HG03280 (cell line): ENCODE data around the gene C3orf18.

Source experiments
- ATAC-seq: cut with Tn5 transposase; IDR thresholded peaks from one replicate; pipeline ENCODE4 v1.9.1; 2021; ENCODE audit warnings: mild to moderate bottlenecking, moderate library complexity; ENCODE audit not compliant: unreplicated experiment

The C3orf18 gene

DNA sequence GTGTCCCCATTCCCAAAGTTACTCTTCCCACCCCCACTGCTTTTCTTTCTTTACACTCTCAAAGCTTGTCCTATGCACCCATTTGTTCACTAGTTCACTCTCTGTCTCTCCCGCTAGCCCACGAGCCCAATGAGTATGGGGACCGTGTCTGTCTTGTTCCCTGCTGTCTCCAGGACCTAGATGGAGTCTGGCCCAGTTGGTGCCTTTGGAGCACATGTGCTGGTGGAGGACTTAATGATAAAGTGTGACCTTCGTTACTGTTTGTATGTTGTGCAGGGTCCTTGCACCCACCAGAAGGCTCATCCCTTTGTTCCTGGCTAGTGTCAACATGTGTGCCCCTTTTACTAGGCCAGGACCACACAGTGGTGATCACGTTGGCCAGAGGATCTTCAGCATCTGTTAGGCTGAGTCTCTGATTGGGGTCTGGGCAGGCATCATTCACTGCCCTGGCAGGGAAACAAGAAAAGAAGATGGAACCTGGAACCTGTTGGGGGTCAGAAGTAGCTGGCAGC, 36.6 kb upstream of the C3orf18 start:
- no peak for ATAC-seq

DNA sequence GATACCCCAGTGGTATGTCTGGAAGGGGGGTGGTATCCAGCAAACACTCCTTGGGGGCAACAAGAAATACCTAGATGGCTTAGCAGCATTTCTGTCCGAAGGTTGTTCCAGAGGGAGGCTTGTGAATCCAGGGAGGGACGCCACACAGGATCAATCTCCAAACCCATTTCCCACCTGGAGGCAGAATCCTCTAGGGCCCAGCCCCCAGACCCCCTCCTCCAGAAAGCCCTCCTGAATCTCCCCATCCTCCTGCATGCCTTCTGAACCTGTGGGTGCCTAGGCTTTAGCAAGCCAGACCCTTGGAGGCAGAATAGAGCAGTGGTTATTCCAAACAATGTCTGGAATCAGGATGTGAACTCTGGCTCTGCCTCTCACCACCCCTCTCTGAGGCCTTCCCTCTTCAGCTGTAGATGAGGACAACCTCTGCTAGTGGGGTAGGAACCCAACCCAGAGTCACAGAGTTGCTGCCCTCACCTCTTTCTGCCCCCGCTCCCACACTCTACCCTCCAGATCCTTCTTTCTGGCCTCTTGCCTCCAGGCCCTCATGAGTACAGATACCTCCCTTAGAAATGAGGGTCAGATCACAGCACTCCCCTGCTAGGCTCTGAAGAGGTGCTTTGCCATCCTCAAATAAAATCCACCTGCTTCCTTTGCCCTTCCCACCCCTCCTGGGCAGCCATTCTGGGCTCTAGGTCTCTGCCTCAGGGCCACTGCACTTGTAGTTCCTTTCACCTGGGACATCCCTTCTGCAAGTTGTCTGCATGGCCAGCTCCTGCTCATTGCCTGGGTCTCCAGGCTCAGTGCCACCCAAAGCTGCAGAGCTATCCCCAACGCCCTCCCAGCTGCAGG, 35.9 kb upstream of the C3orf18 start:
- no peak for ATAC-seq

DNA sequence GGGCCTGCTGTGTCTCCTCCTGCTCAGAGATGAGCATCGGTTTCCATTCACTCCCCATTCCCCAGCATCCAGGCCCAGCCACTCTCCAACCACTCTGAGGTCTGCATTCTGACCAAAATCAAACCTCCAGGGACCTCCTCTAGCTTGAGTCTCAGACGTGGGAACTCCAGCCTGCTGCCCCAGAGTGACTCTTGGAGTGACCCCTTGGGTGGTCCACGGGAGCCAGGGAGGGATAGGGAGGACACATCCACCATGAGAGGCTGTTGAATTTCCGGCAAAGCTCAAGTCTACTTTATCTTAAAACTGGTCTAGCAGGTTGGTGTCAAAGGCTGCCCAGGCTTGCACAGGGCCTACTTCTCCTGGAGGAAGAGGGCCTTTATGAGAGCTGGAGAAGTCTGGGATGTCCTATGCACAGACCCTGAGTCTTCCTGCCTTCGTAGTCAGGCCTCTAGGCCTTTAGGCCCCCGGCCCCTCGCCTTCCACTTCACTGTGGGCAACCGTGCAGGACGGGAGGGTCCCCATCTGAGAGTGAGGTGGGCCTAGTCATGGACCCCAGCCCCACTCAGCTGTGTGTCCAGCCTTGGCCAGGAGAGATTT, 35.1 kb upstream of the C3orf18 start:
- ATAC-seq = no peak

DNA sequence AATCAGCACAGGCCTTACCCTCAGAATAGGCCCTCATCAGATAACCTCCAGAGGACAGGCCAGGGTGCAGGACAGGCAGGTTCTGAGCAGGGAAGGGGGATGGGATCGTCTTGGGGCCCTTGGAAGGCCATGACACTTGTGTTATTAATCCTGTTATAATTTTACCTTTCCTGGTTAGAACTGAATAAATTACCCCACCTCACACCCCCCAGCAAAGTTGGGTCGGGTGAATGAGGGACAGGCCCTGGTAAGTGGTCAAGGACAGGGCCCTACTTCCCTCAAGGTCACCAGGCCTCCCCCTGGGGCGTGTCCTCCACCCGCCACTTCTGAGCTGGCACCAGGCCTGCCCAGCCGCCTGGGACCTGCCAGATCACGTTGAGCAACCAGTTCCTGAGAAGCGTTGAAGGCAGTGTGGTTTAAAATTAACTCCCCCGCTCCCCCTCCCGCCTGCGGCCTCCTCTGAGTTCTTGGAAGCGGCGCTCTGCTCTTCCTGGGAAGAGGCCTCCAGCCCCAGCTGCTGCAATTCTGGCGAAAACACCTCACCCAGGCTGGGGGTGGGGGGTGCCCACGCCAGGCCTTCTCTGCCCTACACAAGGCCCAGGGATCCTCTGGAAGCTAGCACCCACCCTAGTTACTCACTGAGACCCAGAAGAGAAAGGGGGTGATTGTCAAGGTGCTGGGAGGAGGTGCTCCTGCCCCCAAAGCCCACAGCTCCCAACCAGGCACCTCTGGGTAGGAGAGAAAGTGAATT, 33.5 kb upstream of the C3orf18 start:
- no peak for ATAC-seq

DNA sequence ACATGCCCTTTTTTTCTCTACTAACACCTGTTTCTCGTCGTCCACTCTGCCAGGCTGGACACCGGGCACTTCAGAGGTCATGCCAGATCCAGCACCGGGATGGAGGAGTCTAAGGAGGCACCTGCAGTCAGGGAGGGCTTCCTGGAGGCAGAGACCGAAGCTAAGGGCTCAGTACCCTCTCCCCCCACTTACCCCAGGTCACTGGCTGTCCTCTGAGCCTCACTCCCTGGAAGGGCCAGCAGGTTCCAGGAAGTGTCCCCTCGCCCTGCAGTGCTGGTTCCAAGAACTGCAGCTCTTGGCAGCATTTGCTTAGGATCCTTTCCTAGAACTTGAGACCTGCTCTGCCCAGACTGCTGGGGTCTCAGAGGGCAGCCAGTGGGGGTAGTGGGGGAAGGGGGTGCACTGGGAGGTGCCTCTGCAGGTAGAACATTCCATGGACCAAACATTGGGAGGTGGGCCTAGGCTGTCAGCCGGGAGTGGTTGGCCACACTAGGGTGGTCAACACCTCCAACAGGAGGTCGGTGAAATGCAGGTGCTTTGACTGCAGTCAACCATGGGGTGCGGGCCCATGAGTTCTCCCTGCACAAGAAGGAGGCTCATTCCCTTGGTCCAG, 32.7 kb upstream of the C3orf18 start:
- ATAC-seq = no peak

DNA sequence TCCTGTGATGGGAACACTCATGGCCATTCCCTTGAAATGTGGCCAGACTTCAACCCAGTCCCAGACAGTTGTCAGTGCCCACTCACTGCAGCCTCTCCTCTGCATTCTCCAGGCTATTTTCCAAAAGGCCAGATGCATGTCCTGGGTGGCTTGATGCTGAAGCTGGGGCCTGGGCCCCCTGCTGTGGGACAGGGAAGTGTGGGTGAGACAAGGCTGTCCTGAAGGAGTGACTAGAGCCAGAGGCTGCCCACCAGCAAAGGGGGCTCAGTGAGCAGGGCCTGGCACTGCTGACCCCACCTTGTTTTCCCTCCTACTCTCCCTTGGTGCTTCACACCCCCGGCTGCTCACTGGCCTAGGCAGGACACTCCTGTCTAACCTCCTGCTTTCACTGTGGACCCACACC, 32.2 kb upstream of the C3orf18 start:
- no peak for ATAC-seq

DNA sequence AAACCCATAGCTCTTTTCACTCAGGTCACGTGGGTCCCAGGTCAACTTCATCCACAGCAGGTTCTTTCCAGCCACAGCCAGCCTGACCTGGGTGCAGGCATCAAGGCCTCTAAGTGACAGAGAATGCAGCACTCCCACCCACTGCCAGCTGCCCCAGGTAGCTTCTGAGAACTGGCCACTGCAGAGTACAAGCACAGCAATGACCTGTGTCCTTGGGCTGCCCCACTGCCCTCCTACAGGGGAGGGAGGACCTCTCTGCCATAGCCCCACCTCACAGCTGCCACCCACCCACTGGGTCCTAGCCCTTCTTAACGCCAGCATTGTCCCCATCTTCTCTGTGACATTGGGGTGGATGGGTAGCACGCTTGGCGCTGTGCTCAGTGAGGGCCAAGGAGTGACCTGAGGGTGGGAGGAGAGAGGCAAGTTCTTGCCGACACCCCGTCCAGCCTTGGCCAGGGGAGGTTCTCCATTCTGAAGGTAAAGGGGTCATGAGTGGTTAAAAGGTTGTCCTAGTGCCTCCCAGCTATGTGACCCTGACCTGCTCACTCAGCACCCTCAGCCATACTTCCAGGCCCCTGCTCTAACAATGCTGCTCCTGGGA, 31.7 kb upstream of the C3orf18 start:
- ATAC-seq = no peak

DNA sequence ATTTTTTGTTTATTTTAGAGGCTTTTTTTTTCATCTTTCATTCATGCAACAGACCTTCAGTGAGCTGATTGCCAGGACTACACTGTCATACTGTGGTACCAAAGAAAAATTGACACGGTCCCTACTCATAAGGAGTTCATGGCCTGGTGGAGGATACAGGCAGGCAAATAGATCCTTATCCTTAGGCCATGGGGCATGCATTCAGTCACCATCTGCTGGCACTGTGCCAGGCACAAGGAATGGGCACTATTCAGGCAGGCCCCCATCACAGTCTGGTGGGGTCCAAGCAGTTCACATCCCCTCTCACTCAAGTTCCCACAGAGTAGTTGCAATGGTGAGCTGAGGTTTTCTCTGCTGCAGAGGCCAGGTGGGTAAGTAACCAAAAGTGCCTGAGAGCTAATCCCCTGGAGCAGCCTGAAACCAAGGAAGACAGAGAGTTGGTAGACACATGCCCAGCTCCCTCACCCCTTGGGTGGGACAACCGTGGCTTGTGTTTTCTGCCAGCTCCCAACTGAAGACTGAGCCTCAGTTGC, 26.8 kb upstream of the C3orf18 start:
- no peak for ATAC-seq

DNA sequence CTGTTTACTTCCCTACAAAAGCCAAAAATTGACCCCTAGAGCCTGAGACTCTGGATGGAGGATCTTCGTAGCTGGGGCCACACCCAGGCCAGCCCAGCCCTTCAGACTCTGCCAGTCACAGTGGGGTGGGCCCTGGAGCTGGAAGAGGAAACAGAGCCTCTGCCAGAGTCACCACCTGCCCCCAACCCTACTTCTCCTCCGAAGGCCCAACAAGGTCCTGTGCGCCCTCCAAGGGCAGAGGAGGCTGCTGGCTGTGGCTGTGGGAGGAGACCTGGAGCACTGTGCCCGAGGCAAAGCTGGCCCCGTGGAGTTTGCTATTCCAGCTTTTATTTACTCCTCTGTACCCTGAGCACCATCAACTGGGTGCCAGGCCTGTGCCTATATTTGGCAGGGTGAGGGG, 25.0 kb upstream of the C3orf18 start:
- ATAC-seq = no peak

DNA sequence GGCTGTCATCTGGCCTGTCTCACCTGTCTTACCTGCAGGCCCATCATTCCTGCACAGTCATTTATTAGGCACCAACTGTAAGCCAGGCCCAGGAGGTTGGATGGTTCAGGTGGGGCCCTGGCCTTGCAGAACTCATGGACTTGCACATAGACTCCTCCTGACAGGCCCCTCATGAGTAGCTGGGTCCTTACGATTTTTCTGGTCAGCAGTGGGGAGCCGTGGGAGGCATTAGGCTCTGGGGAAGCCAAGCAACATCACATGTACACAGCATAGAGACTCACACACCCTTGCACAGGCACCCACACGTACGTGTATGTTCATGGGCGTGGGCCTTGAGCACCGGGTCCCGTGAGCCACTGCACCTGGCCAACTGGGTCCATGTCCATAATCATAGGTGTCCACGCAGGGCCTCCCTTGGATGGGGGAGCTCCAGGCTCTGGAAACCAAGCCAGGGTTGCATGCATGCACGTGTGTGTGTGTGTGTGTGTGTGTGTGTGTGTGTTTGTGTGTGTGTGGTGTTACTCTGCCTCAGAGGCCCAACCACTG, 23.7 kb upstream of the C3orf18 start:
- ATAC-seq = peak; percentile 1

DNA sequence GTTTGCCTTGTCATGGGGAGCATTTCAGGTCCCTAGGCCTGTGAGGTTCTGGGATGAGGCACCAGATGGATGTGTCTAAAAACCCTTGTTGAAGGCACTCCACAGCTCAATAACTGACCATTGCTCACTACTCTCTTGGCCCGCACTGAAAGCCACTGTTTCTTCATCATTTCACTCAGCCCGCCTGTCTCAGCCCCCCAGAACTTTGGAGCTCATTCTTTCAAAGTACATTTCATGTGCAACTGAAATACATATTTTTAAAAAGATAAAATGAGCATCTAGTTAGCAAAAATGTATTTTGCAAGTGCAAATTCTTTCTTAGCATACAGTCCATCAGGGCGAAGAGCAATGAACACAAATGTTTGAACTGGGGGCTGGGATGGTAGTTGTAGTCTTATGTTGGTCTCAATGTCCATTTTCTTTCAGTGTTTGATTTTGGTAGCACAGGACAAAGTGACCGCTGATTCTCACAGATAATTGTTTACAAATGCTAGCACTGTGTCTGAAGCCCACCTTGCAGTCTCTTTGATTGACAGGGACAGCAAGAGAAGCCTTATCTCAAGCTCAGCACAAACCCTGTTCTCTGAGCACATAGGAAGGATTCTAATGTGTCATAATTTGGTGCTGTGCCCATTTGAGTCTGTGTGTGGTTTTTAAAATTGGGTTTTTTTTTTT, 21.3 kb upstream of the C3orf18 start:
- ATAC-seq = no peak

DNA sequence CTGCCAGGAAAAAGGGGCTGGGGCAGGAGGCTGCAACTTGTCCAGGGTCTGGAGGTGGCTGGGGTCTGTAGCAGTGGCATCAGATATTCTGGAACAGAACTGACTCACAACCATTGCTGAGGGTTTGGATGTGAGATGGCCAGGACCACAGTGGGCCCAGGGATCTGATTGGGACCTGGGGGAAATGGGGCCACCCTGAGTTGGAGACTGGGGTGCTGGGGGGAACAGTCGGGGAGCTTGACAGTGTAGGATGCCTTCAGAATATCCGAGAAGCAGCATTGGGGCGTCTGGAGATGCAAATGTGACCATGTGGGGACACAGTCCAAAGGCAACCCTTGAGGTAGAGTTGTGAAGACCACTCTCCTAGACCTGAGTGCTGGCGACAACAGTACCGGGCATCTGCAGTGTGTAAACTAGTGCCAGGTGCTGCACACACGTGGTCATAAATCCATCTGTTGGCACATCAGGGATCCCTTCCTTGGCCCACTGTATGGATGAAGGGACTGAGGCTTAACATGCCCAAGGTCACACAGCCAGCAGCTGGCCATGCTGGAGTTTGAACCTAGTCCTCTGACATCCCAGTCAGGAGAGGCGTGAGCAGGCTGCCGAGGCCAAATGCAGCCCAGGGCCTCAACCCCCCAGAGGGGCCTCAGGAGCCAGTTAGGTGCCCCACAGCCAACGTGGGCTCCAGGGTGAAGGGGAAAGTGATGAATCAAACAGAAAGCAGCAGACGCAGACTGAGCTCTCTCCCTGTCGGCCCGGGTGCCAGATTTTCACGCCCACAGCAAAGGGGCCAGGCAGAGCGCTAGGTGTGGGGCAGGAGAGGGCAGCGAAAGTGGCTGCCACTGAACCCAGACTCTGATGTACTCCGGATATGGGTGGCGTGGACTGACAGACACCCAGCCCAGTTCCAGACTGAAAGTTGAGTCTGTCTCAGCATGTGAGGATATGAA, 20.5 kb upstream of the C3orf18 start:
- no peak for ATAC-seq

DNA sequence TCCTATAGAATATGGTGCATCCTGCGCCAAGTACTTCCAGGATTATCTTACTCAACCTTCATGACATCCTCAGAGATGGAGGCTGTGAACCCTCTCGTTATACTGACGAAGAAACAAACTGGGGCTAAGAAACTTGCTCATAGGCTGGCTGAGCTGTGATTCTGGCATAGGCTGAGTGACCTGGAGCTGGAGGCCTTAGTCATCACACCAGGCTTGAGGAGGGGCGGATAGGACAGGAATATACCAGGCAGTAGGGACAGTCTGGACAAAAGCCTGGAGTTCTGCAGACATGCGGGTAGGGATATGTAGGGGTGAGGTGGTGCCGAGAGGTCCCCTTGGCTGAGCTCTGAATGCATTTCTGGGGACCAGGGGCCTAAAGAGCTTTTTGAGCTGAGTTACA, 19.8 kb upstream of the C3orf18 start:
- ATAC-seq = no peak

DNA sequence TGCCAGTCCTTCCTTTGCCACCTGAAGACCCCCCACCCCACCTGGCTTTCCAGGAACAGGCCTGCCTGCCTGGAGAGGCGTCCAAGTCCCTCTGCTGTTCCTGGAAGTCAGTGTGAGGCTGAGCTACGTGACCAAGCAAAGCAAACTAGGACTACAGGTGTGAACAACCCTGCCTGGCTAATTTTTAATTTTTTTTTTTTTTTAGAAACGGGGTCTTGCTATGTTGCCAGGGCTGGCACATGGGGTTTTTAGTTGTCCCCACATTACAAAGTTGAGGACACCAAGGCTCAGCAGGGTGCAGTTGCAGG, 19.2 kb upstream of the C3orf18 start:
- ATAC-seq = no peak

DNA sequence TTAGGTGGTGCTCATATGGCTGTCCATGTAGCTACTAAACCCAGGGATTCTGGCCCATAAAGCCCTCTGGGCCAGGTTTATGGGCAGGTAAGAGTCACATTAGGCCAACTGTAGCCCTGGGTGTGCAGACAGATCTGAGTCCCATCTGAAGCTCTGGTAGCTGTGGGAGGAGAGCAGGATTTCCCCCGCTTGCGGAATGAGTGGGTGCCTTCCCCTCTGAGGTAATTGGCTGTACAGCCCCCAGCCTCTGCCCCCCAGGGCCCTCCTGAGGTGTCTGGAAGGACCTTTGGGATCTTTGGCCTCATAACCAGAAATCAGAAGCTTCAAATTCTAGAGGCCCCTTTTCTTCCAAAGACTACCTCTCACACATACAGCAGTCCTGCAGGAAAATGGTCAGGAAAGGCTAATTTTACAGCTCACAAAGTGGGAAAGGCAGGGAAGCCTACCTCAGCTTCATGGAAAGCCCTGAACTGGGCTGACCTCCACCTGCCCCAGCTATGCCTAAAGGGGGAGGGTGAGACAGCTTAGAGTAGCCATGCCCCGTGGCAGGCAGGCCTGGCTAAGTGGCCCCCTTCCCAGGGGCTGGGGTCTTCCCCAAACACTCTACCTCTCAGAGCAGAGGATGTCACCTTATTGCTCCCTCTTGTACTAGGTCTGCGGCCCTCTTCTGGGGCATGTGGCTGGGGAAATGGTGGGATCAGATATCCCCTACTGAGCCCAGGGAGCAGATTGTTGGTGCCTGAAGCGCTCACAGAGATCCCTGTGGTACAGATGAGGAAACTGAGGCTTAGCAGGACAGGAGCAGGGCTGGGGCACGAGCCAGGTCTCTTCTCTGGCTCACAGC, 18.6 kb upstream of the C3orf18 start:
- ATAC-seq = no peak

DNA sequence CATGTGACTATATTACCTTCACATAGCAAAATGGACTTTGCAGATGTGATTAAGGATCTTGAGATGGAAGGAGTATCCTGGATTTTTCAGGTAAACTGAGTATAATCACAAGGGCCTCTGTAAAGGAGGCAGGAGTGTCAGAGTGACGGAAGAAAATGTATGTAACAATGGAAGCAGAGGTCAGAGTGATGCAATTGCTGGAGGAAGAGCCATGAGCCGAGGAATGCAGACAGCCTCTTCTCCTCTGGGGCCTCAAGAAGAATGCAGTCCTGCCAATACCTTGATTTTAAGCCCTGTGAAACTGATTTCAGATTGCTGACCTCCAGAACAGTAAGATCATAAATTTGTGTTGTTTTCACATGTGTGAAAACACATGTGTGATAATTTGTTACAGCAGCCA, 16.8 kb upstream of the C3orf18 start:
- ATAC-seq = no peak

DNA sequence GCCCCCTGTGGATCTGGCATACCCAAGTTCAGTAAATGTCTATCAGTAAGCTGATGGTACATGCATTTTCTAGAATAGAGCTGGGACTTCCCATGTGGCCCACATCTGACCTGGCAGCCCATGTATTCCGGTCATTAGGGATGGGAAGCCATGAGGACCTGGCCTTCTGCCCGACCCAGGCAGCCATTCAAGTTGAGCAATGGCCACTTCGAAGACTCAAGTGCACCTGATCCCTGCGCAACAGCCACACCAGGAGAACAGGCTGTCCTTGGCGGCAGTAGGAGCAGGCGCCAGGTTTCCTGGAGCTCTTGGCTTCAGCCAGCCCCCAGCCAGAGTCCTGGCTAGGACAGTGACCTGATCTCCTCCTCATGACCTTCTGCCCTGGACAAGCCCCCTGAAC, 16.4 kb upstream of the C3orf18 start:
- no peak for ATAC-seq

DNA sequence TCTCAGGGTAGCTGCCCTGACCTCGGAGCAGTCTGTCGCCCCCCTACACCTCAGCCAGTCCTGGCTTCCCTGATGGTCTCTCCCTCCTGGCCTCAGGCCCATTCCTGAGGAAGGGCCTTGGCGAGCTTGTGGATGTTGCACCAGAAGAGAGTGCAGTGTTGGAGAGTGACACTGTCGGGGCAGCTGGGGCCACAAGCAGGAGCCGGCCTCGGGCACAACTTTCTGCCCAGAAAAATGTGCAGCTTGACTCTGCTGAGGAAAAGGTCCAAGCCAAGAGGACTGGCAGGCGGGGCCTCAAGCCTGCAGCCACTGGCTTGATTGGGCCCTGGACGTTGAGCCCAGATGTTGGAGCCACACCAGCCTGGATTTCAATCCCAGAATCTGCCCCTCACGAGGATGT, 14.5 kb upstream of the C3orf18 start:
- ATAC-seq = no peak
